Right lung (tissue), 5 donors: ENCODE measurements around the gene SUB1. TPM values are rescaled to one million over a fixed set of nuclear protein-coding genes. Genes with fewer than 3 reads are reported as not detected.
"Not testable (repeated sequence)": the region's sequence is repeated elsewhere in the genome, so short reads cannot be mapped to it uniquely, and the experiment has no call there.

Experiments
- DNase-seq, 2 donors: peaks; one replicate each; pipeline ENCODE4 v3.0.0-alpha.2; 2013
- polyA plus RNA-seq, 5 donors: library from polyadenylated mRNA; unstranded; fragments of 120-200 nt; gene quantifications; one replicate each; pipeline versions ENCODE4 v1.2.1 to v1.2.3, GENCODE V29; 2013; ENCODE audit warnings: inconsistent platforms in 1 of 5, low replicate concordance in 1 of 5; ENCODE audit not compliant: insufficient read length in 5 of 5, insufficient read depth in 1 of 5

The SUB1 gene
- polyA plus RNA-seq, 5 donors, result 236 to 389 (median 296) TPM

DNA sequence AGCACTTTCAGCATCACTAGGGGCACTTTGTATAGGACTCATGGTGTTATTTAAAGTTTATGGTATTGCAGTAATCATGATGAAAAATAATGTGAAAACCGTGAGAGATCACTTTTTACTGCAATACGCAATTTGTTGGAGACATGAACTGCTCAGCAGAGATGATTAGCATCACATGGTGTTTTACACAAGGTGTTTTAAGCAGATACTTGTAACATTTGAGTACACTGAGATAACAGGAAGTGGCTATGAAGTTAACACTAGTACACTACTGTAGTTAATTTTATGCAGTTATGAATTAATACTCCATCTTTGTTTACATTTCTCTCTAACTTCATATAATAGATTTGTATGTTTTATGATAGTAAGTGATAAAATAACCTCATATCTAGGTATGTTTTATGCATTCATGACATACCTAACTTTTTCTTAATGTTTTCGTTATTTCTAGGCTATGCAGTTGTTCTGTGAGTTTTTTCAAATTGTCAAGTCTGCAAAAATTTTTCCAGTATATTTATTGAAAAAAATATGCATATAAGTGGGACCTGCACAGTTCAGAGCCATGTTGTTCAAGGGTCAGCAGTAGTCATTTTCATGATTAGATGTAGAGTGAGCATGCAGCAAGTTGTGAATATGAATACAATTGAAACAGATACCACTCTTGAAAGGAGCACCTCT is 13.0 kb downstream of the SUB1 start:
- no peak for DNase-seq

- no peak for DNase-seq
Observed at GRCh38 chr5:32598997-32599549, 13.7 kb downstream of the SUB1 start.

DNA sequence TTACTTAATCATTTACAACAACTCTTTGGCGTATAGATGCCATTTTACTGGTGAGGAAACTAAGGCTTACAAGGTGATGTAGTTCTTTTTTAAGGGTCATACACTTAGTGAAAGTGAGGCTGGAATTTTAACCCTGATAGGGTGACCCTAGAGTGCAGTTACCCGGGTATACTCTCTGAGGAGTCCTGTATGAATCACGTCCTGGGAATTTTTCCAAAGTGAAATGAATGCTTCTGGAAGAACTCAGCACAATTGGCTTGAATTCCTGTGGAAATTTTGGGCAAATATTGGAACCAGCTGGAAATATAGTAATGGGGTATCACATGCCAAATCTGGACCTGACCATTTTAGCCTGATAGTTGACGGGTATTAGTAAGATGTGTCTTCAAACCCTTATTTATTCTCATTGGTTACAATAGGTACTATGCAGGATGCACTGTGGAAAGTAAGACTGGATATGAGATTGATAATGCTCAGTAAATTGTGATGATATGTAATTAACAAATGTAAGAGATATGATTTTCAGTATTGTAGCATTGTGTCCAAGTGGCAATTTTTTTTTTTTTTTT is 14.8 kb downstream of the SUB1 start:
- no peak for DNase-seq

DNA sequence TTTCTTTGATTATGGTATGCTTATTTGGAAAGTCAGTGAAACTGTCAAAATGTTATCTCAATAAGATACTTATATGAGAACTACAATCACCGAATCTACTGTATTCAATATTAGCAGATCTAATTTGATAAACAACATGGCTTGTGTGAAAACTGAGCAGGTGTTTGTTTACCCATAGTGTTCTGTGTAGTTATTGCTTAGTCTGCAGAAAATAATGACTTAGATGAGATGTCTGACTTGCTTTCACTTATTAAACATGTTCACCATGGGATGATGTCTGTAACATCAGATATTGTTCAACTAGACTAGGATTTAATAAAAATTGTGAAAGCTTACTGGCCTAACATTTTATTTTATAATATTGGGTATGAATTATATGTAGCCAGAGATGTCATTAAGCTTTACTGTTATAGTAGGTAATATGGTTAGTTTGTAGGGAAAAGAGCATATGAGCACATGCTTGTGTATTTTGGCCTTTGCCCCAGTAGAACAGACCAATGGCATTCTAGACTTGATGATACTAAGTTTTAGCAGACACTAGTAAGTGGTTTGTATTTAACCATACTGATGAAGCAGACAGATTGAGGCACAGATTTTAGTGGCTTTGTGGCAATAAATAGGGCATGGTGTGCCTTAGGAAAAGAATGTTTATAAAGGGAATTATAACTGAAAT is 16.4 kb downstream of the SUB1 start:
- no peak for DNase-seq

GRCh38 chr5:32602906-32603305 is 17.5 kb downstream of the SUB1 start:
- DNase-seq, result no peak

DNA sequence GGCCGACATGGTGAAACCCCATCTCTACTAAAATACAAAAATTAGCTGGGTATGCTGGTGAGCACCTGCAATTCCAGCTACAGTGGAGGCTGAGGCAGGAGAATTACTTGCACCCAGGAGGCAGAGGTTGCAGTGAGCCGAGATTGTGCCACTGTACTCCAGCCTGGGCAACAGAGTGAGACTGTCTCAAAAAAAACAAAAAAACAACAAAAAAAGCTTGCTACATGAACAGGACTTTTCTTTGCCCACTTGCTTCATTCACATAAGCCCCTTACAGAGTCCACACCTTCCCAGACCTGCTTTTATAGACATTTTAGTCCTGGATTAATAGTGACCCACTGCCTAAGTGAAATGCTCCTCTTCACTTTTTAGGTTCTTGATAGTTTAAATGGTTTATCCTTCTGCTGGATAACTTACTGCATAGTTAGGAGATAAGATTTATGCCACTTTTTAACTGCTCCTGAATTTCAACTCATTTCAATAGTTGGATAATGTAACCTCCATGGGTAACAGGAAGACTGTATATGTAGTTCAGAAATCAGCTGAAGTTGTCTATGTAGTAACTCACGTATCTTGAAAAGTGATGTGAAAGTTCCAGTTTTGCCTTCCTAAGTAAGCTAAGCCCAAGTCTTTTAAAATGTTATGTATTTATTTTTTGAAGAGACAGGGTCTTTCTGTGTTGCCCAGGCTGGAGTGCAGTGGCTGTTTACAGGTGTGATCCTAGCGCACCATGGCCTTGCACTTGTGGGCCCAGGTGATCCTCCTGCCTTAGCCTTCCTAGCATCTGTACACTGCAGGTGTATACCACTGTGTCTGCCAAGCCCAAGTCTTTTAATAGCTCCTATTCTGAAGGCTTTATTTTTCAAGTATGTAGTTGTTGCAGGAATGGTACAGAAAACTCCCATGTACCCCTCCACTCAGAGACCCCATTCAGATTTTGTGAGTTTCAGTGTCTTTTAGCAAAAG is 19.7 kb downstream of the SUB1 start:
- no peak for DNase-seq

- DNase-seq, result no peak
Observed at GRCh38 chr5:32605766-32606152, 20.4 kb downstream of the SUB1 start.

- DNase-seq, result no peak
Observed at GRCh38 chr5:32612134-32612888, 27.0 kb downstream of the SUB1 start.

DNA sequence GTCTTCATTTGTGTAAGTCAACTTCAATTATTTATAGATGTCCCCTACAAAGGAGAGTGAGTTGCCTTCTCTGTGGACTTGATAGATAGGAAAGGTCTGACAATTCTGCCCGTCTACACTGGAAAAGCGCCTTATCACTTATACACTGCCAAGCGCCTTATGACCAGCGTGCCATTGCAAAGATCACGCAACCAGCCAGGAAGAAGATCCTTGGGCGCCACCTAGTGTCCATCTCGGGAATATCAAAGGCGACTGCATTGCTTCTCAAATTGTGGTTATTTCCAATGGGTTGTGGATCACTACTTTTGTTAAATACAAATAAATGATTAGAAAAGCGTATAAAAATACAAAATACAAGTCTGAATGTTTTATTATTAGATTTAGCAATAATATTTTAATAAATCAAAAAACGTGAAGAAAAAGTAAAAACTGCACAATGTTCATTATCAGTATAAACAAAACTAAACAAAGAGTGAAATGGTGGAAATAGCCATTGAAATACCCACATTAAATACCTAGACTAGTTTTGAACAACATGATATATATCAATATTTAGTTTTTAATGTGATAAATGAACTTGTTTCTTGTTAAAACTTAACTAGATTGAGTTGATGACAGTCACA is 27.8 kb downstream of the SUB1 start:
- peak; percentile 60 to 69 for DNase-seq

DNA sequence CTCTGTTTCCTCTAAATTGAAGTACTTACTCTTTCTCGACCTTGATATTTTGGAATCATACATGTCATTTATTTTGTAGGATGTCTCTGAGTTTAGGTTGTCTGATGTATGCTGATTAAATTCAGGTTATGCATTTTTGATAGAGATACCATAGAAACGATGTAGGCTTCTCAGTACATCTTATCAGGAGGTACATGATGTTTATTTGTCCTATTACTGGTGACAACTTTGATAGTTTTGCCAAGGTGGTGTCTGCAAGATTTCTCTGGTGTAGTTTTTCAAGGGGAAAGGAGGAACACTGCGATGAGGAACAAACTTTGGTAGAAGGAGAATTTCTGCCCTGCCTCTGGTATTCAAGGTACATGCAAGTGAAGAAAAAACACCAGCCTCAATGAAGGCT is 29.9 kb downstream of the SUB1 start:
- DNase-seq, result no peak

DNA sequence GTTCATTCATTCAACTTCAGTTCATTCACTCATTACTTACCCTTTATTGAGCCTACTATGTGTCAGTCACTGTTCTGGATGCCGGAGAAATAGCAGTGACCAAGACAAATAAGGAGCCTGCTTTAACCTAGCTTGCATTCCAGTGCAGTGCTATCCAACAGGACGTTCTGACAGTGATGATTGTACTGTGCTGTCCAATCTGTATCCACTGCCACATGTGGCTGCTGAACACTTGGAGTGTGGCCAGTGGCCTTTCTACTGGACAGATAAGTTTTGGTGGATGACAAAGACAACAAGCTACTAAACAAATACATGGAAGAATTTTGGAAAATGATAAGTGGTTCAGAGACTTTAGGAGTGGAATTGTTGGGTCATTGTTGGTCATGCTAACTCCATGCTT is 33.6 kb downstream of the SUB1 start:
- no peak for DNase-seq

GRCh38 chr5:32621256-32621655 is 35.9 kb downstream of the SUB1 start:
- DNase-seq, result no peak

GRCh38 chr5:32625106-32625505 is 39.7 kb downstream of the SUB1 start:
- no peak for DNase-seq

DNA sequence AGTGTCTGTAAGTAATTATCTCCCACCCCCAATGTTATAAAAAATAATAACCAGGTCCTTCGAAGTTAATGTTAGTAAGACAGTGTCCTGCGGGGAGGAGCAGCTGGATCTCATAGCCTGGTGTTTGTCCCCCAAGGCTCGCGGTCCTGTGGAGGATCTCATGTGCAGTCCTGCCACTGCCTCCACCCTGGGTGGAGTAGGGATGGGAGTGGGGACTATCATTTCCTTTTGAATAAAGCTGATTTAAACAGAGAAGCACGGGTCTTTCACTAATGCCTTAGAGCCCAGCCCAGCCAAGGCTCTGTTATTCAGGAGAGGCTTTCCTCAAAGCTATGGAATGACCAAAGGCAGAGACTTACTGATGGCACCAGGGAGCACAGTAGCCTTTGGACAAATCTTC is 40.2 kb downstream of the SUB1 start:
- DNase-seq, result no peak

DNA sequence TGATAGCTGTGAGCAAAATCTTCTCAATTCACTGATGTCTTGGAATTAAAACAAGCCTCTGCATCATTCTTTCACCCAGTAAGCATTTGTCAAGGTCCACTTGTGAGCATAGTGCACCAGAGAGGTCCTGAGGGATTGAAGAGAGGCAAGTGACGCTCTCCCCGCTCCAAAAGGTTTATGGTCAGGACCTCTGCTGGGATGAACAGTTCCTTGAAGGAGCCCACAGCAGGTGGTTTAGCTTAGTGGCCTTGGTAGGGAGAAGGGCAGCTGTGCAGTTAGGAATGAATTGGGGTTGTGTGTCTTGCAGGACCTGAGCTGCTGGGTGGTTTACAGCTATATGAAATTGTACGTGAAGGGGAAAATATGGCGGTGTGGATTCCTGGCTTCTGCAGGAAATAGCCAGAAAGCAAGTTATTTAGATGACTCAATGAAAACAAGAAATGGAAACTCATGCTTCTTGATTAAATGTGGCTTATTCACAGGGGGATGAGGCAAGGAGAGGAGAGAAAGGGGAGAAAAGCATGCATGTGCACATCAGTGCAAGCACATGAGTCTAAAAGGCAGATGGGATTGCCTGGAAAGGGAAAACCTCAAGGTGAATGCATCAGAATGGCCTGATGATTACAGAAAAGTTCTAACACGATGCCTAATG is 42.0 kb downstream of the SUB1 start:
- DNase-seq, result no peak

DNA sequence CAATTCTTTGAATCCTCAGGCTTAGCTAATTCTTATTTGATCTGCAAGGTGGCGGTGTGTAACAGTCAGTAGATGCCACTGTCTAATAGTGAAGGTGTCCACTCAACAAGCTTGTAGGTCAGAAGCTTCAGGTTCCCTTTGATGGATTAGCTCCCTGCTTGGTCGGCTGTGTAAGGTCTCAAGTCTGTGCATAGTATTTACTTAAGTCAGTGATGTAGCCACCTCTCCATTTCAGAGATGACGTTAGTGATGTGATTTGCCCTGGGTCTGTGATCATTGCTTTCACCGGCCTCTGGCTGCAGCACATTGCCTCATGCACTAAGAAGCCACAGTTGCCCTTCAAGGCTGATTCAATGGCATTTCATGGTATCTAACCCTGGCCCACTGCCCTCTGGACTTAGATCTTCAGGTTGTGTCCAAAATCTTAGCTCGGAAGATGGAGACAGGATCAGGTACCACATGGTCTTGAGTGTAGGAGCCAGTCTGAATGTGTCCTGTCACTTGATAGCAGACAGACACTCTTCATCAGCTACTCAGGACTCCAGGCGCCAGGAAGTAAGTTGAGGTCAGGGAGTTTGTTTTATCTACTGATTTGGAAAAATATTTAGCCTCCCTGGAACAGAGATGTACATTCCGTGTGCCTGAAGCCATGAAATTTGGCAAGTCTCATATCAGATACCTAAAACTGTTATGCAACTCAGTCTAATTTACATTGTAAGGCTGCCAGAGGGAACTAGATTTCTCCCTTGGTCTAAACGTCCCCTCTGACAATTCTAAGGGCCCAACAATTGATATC is 42.9 kb downstream of the SUB1 start:
- no peak for DNase-seq

- DNase-seq, result no peak
Observed at GRCh38 chr5:32630867-32631491, 45.6 kb downstream of the SUB1 start.

- not testable (repeated sequence) for DNase-seq
Observed at GRCh38 chr5:32633017-32633416, 47.7 kb downstream of the SUB1 start.

DNA sequence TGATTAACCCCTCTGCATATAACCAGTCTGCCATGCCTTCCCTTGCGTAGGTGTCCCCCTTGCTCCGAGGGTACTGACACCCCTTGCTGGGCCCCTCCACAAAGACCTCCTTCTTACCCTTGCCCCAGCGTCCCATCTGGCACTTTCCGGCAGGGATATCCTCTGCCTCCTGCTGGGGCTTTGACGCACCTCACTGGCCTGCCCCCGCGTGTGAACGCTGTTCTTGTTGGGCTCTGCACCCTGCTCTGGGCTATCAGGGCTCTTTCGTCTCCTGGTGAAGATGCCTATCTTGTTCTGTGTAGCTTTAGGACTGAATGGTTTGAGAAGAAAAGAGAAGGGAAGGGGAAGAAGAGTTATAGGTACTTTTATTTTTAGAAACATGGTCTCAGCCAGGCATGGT is 53.0 kb downstream of the SUB1 start:
- no peak for DNase-seq
